Measurements from ENCODE around the gene EXOSC1. TPM values are rescaled to one million over a fixed set of nuclear protein-coding genes. Genes with fewer than 3 reads are reported as not detected.
A peak's percentile ranks its signal among the peaks of the same experiment; 100 is the strongest.

The EXOSC1 gene
- total RNA-seq, 1 donor = 41.5 TPM

DNA sequence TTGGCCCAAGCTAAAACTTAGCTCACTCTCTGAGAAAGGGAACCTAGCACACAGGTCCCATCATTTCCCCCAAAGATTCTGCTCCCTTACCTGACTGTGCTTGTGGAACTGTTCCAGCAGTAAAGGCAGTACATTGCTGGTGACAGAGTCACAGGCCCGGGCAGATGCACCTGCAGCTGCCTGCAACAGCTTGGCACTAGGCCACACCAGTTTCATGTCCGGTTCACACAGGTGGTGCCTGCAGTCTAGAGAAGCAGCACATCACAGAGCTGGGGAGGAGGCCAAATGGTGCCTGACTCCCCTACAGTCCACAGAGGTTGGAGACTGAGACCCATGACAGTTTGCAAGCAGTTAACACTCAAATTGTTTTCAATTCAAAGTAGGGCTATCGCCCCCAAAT, 22.4 kb upstream of the EXOSC1 start:
- no peak overlapping the region for H3K4me3 ChIP-seq (ENCODE audit: low read depth, low read length)
- DNase-seq (ENCODE audit: low read depth) = no peak
- TF ChIP-seq, protein P1, sequence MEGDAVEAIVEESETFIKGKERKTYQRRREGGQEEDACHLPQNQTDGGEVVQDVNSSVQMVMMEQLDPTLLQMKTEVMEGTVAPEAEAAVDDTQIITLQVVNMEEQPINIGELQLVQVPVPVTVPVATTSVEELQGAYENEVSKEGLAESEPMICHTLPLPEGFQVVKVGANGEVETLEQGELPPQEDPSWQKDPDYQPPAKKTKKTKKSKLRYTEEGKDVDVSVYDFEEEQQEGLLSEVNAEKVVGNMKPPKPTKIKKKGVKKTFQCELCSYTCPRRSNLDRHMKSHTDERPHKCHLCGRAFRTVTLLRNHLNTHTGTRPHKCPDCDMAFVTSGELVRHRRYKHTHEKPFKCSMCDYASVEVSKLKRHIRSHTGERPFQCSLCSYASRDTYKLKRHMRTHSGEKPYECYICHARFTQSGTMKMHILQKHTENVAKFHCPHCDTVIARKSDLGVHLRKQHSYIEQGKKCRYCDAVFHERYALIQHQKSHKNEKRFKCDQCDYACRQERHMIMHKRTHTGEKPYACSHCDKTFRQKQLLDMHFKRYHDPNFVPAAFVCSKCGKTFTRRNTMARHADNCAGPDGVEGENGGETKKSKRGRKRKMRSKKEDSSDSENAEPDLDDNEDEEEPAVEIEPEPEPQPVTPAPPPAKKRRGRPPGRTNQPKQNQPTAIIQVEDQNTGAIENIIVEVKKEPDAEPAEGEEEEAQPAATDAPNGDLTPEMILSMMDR (IDR thresholded peaks at IDR 0.05; ENCODE audit: insufficient read depth, low read depth, low read length) = no peak

DNA sequence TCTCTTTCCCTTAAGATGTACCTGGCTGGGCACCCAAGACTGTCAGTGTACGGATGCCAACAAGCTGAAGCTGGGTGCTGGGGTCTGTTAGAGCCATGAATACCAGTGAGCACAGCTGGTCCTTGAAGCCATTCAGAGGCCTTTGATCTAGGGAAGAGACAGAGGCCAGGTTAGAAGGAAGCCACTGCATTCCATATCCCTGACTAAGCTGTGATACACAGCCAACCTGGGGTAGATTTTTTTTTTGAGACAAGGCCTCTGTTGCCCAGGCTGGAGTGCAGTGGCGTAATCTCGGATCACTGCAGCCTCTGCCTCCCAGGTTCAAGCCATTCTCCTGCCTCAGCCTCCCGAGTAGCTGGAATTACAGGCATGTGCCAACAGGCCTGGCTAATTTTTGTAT, 20.9 kb upstream of the EXOSC1 start:
- no peak overlapping the region for H3K4me3 ChIP-seq (ENCODE audit: low read depth, low read length)
- DNase-seq (ENCODE audit: low read depth) = no peak
- TF ChIP-seq, protein P1 (IDR thresholded peaks at IDR 0.05; ENCODE audit: insufficient read depth, low read depth, low read length) = no peak

DNA sequence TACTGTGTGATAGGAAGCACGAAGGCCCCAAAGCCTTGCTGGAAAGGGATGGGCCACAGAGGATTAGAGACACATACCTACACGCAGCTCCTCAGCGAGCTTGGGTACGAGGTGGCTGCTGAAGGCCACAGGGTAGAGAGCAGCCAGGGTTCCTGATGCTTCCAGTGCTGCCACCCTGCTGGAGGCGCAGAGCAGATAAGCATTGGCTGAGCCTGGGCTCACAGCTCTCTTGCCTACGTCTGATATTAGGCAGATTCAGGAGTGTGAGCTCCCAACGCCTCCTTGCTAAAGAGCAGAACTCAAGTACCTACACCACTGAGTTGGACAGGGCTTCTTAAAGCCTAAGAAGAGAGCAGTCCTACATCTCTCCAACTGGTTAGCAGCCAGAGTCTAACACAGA, 20.2 kb upstream of the EXOSC1 start:
- H3K4me3 ChIP-seq (ENCODE audit: low read depth, low read length) = no peak overlapping the region
- no peak for DNase-seq (ENCODE audit: low read depth)
- TF ChIP-seq, protein P1 (IDR thresholded peaks at IDR 0.05; ENCODE audit: insufficient read depth, low read depth, low read length) = no peak

DNA sequence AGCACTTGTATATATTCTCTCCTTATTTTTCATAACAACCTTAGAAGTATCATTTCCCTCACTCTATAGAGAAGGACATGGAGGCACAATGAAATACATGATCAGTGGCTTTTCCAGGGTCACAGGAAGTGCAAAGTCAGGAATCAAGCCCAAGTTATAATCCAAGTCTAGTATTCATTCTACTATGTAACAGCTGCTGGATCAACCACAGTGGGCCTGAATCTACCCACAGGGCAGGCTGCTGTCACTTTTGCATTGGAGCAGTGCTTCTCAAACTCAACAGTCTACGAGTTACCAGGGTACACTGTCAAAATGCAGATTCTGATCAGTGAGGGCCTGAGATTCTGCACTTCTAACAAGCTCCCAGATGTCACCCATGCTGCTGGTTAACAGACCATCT, 18.4 kb upstream of the EXOSC1 start:
- H3K4me3 ChIP-seq (ENCODE audit: low read depth, low read length) = no peak overlapping the region
- TF ChIP-seq, protein P1 (IDR thresholded peaks at IDR 0.05; ENCODE audit: insufficient read depth, low read depth, low read length) = no peak
- DNase-seq (ENCODE audit: low read depth) = no peak

DNA sequence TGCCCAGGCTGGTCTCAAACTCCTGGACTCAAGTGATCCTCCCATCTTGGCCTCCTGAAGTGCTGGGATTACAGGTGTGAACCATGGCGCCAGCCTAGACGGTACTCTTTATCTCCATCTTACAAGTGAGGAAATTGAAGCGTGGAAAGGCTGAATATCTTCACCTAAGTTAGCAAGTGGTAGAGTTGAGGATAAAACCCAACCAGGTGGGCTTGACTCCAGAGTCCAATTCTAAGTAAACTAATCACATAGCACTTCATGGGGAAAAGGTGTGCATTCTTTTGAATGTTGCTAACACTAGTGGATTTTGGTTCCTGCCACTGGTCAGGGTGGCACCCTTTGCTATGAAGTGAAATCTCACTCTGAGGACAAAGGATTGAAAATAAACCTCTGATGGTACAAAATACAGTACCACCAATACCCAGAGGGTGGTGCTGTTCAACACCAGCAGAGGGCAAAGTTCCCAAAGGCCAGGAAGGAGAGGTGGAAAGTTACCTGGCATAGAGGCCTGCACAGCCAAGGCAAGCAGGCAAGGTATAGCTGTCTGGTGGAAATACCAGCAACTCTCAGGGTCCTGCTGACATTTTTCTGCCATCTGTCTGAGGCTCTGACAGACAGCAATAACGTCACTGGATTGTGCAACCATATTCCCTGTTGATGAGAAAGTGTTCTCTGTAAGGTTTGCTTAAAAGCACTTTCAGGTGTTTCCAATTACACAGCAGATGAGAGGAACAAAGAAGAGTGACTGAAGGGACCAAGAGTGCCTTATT, 17.7 kb upstream of the EXOSC1 start:
- no peak overlapping the region for H3K4me3 ChIP-seq (ENCODE audit: low read depth, low read length)
- peak; percentile 80 for DNase-seq (ENCODE audit: low read depth)
- TF ChIP-seq, protein P1 (IDR thresholded peaks at IDR 0.05; ENCODE audit: insufficient read depth, low read depth, low read length) = peak; percentile 91

DNA sequence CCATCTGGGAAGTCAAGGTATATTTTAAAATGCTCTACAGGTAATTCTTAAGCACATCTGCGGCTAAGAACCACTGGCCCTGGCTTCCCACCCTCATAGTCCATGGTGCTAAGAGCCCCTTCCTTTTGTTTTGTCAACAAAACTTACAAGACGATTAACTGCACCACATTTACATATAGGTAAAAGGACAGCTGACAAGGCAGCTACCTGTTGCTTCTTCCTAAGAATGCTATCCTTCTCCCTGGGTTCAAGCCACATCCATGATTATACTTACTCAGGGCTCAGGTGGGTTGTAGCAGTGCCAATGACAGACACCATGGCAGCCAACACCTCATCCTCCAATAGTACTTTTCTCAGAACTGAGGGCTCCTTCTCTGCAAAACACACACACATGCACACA, 16.5 kb upstream of the EXOSC1 start:
- TF ChIP-seq, protein P1 (IDR thresholded peaks at IDR 0.05; ENCODE audit: insufficient read depth, low read depth, low read length) = no peak
- no peak for DNase-seq (ENCODE audit: low read depth)
- no peak overlapping the region for H3K4me3 ChIP-seq (ENCODE audit: low read depth, low read length)

DNA sequence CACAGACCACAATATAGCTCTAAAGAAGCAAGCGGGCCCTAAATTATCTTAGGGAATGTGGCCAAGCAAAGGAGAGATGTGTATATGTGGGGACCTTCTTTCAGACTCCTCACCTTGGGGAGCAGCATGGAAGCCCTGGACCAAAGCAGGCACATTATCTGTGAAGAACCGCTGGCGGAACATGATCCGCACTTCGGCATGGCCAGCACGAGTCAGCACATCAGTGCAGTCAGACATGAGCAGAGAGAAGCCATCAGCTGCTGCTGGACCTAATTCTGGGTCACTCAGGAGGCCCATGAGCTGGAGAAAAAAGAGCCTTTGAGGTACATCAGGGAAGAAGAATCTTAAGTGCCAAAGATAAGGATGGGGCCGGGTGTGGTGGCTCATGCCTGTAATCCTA, 14.1 kb upstream of the EXOSC1 start:
- TF ChIP-seq, protein P1 (IDR thresholded peaks at IDR 0.05; ENCODE audit: insufficient read depth, low read depth, low read length) = no peak
- H3K4me3 ChIP-seq (ENCODE audit: low read depth, low read length) = no peak overlapping the region
- DNase-seq (ENCODE audit: low read depth) = no peak

All from fibroblast of villous mesenchyme (primary cell).